Endodermal cell (in vitro differentiated cells): ENCODE data around the gene PLCE1. TPM values are rescaled to one million over a fixed set of nuclear protein-coding genes. Genes with fewer than 3 reads are reported as not detected.

ENCODE experiments used
- DNase-seq: peaks from one replicate; pipeline ENCODE4 v3.0.0-alpha.2; 2017
- H3K27ac ChIP-seq: 2 replicates; pipeline ENCODE4 v1.5.1; 2013; ENCODE audit warnings: mild to moderate bottlenecking, low read depth, low read length, moderate library complexity
- H3K27me3 ChIP-seq: 2 replicates; pipeline ENCODE4 v1.6.1; 2013; ENCODE audit warnings: mild to moderate bottlenecking, low read length, moderate library complexity; ENCODE audit not compliant: insufficient read depth, control insufficient read depth, poor library complexity, severe bottlenecking
- H3K36me3 ChIP-seq: 2 replicates; pipeline ENCODE4 v1.7.0; 2013; ENCODE audit warnings: mild to moderate bottlenecking, low read length, moderate library complexity; ENCODE audit not compliant: control insufficient read depth, insufficient read depth
- H3K4me1 ChIP-seq: one replicate; pipeline ENCODE4 v1.7.0; 2013; ENCODE audit warnings: low read length; ENCODE audit not compliant: control insufficient read depth, insufficient read depth
- H3K4me3 ChIP-seq: 2 replicates; pipeline ENCODE4 v1.5.1; 2013; ENCODE audit warnings: mild to moderate bottlenecking, low read length, moderate library complexity
- H3K9ac ChIP-seq: 2 replicates; pipeline ENCODE4 v1.6.1; 2013; ENCODE audit warnings: mild to moderate bottlenecking, low read length, moderate library complexity; ENCODE audit not compliant: poor library complexity, severe bottlenecking; ENCODE audit errors: extremely low read depth
- H3K9me3 ChIP-seq: 2 replicates; pipeline ENCODE4 v1.6.1; 2013; ENCODE audit warnings: mild to moderate bottlenecking, low read length, moderate library complexity; ENCODE audit not compliant: control insufficient read depth
- H3K27ac Mint-ChIP-seq: 2 replicates; pipeline ENCODE4 v1.8.0; 2020; ENCODE audit warnings: mixed read lengths
- H3K27me3 Mint-ChIP-seq: 2 replicates; pipeline ENCODE4 v1.8.0; 2021; ENCODE audit warnings: mild to moderate bottlenecking, mixed read lengths; ENCODE audit not compliant: insufficient read depth
- H3K36me3 Mint-ChIP-seq: 2 replicates; pipeline ENCODE4 v1.8.0; 2020; ENCODE audit warnings: low read depth, mixed read lengths
- H3K4me1 Mint-ChIP-seq: 2 replicates; pipeline ENCODE4 v1.8.0; 2020; ENCODE audit warnings: mixed read lengths
- H3K4me3 Mint-ChIP-seq: 2 replicates; pipeline ENCODE4 v1.8.0; 2020; ENCODE audit warnings: mild to moderate bottlenecking, moderate library complexity, mixed read lengths
- H3K9me3 Mint-ChIP-seq: 2 replicates; pipeline ENCODE4 v1.8.0; 2020; ENCODE audit warnings: mild to moderate bottlenecking, mixed read lengths
- WGBS, 2 experiments: methylation state at CpG; one replicate each; pipeline versions ENCODE4 v1.1.5 to v1.1.7; 2013; ENCODE audit warnings: missing lambda C conversion rate in 2 of 2, mixed read lengths in 1 of 2; ENCODE audit not compliant: insufficient coverage in 1 of 2, insufficient read length in 1 of 2; 5-methylcytosine and 5-hydroxymethylcytosine counted together
- total RNA-seq, 2 donors: library from RNA; stranded (reverse); fragmentation: NEBNext Ultra II Directional in 1 of 2; extraction: Animal tissue kit (Norgen Biotek cat#: 25700) in 1 of 2; gene quantifications; 2 replicates in 1 of 2; 3 replicates in 1 of 2; pipeline ENCODE4 v1.2.1, GENCODE V29; 2021
- TF ChIP-seq, protein P1 (sequence below): fragments of 200-600 bp; sonication (generic); conservative IDR thresholded peaks from 2 replicates; pipeline ENCODE4 v1.5.0; 2021; ENCODE audit warnings: antibody characterized with exemption, mild to moderate bottlenecking

Gene PLCE1
- total RNA-seq, 2 donors from 2014 or later, result 13.1 to 14.3 TPM

DNA sequence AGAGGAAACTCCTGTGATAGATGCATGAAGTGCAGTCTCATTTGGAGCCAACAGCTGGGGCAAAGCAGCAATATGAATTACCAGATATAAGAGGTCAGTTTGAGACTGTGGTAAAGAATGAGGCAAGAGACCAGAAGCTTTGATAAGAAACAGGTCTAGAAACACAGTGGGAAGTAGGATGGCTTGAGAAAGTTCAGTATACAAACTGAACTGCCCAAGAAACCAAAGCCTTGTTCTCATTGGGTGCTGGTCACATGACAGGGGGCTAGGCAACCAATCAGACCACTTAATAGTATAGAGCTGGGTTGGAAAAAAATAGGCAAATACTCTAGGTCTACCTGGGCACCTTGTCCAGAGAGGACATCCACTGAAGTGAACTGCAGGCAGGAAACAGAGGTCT is 46.2 kb upstream of the PLCE1 start:
- TF ChIP-seq, protein P1, sequence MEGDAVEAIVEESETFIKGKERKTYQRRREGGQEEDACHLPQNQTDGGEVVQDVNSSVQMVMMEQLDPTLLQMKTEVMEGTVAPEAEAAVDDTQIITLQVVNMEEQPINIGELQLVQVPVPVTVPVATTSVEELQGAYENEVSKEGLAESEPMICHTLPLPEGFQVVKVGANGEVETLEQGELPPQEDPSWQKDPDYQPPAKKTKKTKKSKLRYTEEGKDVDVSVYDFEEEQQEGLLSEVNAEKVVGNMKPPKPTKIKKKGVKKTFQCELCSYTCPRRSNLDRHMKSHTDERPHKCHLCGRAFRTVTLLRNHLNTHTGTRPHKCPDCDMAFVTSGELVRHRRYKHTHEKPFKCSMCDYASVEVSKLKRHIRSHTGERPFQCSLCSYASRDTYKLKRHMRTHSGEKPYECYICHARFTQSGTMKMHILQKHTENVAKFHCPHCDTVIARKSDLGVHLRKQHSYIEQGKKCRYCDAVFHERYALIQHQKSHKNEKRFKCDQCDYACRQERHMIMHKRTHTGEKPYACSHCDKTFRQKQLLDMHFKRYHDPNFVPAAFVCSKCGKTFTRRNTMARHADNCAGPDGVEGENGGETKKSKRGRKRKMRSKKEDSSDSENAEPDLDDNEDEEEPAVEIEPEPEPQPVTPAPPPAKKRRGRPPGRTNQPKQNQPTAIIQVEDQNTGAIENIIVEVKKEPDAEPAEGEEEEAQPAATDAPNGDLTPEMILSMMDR, result no peak
- no peaks in the 10 kb centered on the region for H3K36me3 ChIP-seq
- H3K9ac ChIP-seq, result no peak overlapping the region
- H3K27me3 Mint-ChIP-seq, result peaks cover 3% of the 10 kb centered on the region
- no peaks in the 10 kb centered on the region for H3K36me3 Mint-ChIP-seq
- H3K27ac Mint-ChIP-seq, result no peak overlapping the region
- no peak overlapping the region for H3K4me3 ChIP-seq
- no peak for DNase-seq
- H3K27ac ChIP-seq, result no peak overlapping the region
- H3K27me3 ChIP-seq, result no peaks in the 10 kb centered on the region
- no peak overlapping the region for H3K4me3 Mint-ChIP-seq
- no peaks in the 10 kb centered on the region for H3K9me3 Mint-ChIP-seq
- no peaks in the 10 kb centered on the region for H3K4me1 ChIP-seq
- H3K9me3 ChIP-seq, result no peaks in the 10 kb centered on the region
- H3K4me1 Mint-ChIP-seq, result peaks cover 4% of the 10 kb centered on the region

DNA sequence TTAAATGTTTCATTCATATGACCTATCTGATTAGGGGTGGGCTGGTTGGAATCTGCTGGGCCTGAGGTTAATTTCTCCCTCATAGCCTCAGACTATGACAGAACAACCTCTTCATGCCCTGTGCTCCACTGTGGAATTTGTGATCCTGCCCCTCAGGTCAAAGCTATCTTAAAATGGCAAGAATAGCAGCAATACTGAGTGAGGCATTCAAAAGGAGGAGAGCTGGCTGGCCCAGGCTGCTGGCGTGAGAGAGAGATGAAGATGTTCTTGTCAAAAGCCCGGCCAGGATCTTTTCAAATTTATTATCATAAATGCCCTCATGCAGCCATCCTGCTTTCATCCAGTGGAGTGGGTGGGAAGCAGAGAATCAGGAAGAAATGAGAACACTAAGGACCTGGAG is 41.8 kb upstream of the PLCE1 start:
- no peaks in the 10 kb centered on the region for H3K27me3 ChIP-seq
- no peaks in the 10 kb centered on the region for H3K4me1 ChIP-seq
- no peaks in the 10 kb centered on the region for H3K36me3 ChIP-seq
- Mint-ChIP-seq H3K9me3 (peaks cover 3% of the 10 kb centered on the region), H3K4me3 (no peak overlapping the region), H3K27ac (no peak overlapping the region), H3K27me3 (peaks cover 3% of the 10 kb centered on the region), H3K4me1 (no peaks in the 10 kb centered on the region), H3K36me3 (no peaks in the 10 kb centered on the region)
- H3K9ac ChIP-seq, result no peak overlapping the region
- H3K27ac ChIP-seq, result no peak overlapping the region
- no peaks in the 10 kb centered on the region for H3K9me3 ChIP-seq
- DNase-seq, result no peak
- no peak overlapping the region for H3K4me3 ChIP-seq
- TF ChIP-seq, protein P1, result no peak
- 80% methylated on average over 1 of the region's 2 CpGs; no CpG with 5 or more reads in 1 of the 2 experiments for WGBS, 2 experiments

DNA sequence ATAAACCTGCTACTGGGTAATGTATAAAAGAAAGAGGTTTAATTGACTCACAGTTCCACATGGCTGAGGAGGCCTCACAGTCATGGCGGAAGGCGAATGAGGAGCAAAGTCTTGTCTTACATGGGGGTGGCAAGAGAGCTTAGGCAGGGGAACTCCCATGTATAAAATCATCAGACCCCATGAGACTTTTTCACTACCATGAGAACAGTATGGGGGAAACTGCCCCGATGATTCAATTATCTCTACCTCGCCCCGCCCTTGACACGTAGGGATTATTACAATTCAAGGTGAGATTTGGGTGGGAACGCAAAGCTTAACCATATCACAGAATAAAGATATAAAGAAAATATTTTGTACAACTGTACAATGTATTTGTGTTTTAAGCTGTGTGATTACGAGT is 39.4 kb upstream of the PLCE1 start:
- no peaks in the 10 kb centered on the region for H3K4me1 ChIP-seq
- no peak overlapping the region for H3K4me3 ChIP-seq
- no peaks in the 10 kb centered on the region for H3K27me3 ChIP-seq
- H3K27ac Mint-ChIP-seq, result no peak overlapping the region
- H3K4me1 Mint-ChIP-seq, result no peaks in the 10 kb centered on the region
- H3K9me3 ChIP-seq, result no peaks in the 10 kb centered on the region
- no peak overlapping the region for H3K27ac ChIP-seq
- peaks cover 3% of the 10 kb centered on the region for H3K9me3 Mint-ChIP-seq
- H3K4me3 Mint-ChIP-seq, result no peak overlapping the region
- 94 to 98% methylated on average over 2 to 6 of the region's 8 CpGs for WGBS, 2 experiments
- H3K36me3 ChIP-seq, result no peaks in the 10 kb centered on the region
- H3K9ac ChIP-seq, result no peak overlapping the region
- TF ChIP-seq, protein P1, result no peak
- DNase-seq, result no peak
- H3K36me3 Mint-ChIP-seq, result no peaks in the 10 kb centered on the region
- peaks cover 8% of the 10 kb centered on the region for H3K27me3 Mint-ChIP-seq
